Thyroid gland (tissue), 4 donors: ENCODE data around the gene RANBP1.

Experiments
- CTCF ChIP-seq, 6 experiments: fragments of 200-600 bp in 3 of 6; fragments of 450-650 bp in 3 of 6; sonication (generic) in 3 of 6; IDR thresholded peaks; one replicate each; pipeline ENCODE4 v1.5.1; 2016 to 2019; ENCODE audit warnings: antibody characterized with exemption in 6 of 6, mild to moderate bottlenecking in 2 of 6, inconsistent platforms in 1 of 6, moderate library complexity in 1 of 6
- POLR2A ChIP-seq, 2 donors: fragments of 450-650 bp; IDR thresholded peaks; one replicate each; pipeline ENCODE4 v1.6.1; 2017; ENCODE audit warnings: antibody characterized with exemption in 2 of 2, mild to moderate bottlenecking in 2 of 2, moderate library complexity in 1 of 2

- TF ChIP-seq CTCF (IDR thresholded peaks at IDR 0.05) (no peak), POLR2A (IDR thresholded peaks at IDR 0.05) (no peak)
These were observed 49.0 kb downstream of the RANBP1 start for GRCh38 chr22:20164863-20165262.
